ENCODE measurements around the gene ZBTB32.

The ZBTB32 gene

DNA sequence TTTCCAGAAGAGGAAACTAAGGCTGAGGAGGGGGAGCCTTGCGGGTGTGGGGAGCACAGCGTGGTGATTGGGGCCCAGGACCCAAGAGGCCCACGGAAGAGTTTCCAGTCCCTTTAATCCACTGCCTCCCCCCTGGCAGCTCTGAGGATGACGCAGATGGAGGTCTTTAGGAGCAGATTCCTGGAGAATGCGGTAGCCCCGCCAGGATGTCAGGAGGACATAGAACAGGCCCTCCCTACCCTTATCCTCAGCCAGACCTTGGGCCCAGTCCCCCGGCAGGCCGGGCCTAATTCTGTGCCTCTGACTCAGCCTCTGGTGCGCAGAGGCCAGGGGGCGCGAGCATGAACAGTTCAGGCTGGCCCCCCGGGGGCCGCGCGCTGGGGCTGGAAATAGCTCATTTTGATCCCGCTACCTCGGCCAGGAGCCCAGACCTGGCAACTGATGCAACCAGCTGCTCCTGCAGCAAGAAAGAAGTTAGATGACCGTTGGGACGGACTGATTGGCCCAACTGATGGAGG is 52.9 kb downstream of the ZBTB32 start:
- Histone ChIP-seq H3K27ac (peak overlapping the region; percentile 97), H3K36me3 (peaks cover 54% of the 10 kb centered on the region), H3K27me3 (ENCODE audit: insufficient read depth, low read depth, severe bottlenecking) (no peaks in the 10 kb centered on the region), H3K4me3 (ENCODE audit: low read depth, low read length) (peak overlapping the region; percentile 100), H3K9me3 (ENCODE audit: severe bottlenecking) (no peaks in the 10 kb centered on the region)
- TF ChIP-seq, protein P1, sequence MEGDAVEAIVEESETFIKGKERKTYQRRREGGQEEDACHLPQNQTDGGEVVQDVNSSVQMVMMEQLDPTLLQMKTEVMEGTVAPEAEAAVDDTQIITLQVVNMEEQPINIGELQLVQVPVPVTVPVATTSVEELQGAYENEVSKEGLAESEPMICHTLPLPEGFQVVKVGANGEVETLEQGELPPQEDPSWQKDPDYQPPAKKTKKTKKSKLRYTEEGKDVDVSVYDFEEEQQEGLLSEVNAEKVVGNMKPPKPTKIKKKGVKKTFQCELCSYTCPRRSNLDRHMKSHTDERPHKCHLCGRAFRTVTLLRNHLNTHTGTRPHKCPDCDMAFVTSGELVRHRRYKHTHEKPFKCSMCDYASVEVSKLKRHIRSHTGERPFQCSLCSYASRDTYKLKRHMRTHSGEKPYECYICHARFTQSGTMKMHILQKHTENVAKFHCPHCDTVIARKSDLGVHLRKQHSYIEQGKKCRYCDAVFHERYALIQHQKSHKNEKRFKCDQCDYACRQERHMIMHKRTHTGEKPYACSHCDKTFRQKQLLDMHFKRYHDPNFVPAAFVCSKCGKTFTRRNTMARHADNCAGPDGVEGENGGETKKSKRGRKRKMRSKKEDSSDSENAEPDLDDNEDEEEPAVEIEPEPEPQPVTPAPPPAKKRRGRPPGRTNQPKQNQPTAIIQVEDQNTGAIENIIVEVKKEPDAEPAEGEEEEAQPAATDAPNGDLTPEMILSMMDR (IDR thresholded peaks at IDR 0.05; ENCODE audit: low read depth, low read length): no peak
- peak; percentile 60 for DNase-seq

DNA sequence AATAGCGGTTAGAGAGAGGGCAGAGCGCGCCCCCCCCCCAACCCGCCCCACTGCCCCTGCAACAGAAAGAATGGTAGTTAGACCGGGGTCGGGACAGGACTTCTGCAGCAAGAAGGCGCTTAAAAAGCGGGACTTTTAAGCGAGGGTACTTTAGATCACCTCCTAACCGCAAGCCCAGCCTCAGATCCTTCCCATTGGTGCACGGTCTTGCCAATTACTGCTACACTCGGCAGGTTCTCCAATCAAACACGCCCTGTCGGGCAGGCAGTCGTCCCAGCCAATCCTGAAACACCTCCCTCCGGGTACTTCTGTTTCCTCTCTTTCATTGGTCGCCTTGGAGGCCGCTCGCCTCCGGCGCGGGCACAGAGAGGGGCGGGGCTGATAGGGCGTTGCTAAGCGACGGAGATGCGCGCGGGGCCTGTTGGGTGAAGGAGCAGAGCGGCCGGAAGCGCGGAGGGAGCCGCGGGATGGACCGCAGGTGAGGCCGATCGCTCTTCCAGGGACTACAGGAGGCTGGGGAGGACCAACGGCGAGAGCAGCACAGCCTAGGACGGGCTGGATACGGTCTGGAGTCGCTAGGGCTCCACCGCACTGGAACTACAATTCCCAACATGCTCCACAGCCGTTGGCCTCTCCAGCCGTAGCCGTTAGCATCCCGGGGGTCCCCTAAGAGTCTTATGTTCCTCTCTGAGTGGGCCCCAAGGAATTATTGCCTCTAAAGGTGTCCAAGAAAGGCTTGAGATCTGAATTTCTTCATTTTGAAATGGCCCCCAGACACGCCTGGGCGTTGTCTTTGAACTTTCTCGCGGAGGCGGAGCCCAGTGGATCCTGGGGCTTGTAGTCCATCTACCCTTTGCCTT is 53.6 kb downstream of the ZBTB32 start, which contains the start of gene PROSER3:
PROSER3 (plus strand) TSS at position 428 of the 860 bp plus-strand sequence; CDS start at position 468, 40 bp downstream.
- Histone ChIP-seq H3K27me3 (ENCODE audit: insufficient read depth, low read depth, severe bottlenecking) (no peaks in the 10 kb centered on the region), H3K9me3 (ENCODE audit: severe bottlenecking) (no peaks in the 10 kb centered on the region), H3K27ac (peak within 1 kb of the TSS; percentile 97), H3K36me3 (peaks cover 48% of the 10 kb centered on the region), H3K4me3 (ENCODE audit: low read depth, low read length) (peak within 1 kb of the TSS; percentile 100)
- DNase-seq: peak; percentile 99
- TF ChIP-seq, protein P1 (IDR thresholded peaks at IDR 0.05; ENCODE audit: low read depth, low read length): no peak

DNA sequence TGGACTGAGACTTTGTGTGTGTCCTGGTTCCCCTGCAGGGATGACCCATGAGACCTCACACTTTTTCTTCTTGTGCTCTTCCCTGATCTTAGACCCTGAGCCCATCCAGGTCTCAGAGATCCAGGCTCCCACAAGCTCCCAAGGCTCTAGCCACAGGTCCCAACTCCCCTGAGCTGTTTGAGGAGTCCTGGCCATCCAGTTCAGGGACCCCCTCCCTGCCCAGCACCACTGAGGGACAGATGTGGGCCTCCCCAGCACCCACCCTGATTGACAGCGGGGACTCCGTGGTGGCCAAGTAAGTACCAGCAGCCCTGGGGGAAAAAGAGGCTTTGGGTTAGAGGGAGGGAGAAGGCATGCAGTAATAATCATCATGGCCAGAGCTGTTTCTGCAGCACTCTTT is 55.3 kb downstream of the ZBTB32 start:
- TF ChIP-seq, protein P1 (IDR thresholded peaks at IDR 0.05; ENCODE audit: low read depth, low read length): no peak
- no peak overlapping the region for H3K27ac ChIP-seq
- H3K36me3 ChIP-seq: peaks cover 42% of the 10 kb centered on the region
- DNase-seq: no peak
- no peaks in the 10 kb centered on the region for H3K9me3 ChIP-seq (ENCODE audit: severe bottlenecking)
- no peak overlapping the region for H3K4me3 ChIP-seq (ENCODE audit: low read depth, low read length)
- no peaks in the 10 kb centered on the region for H3K27me3 ChIP-seq (ENCODE audit: insufficient read depth, low read depth, severe bottlenecking)

DNA sequence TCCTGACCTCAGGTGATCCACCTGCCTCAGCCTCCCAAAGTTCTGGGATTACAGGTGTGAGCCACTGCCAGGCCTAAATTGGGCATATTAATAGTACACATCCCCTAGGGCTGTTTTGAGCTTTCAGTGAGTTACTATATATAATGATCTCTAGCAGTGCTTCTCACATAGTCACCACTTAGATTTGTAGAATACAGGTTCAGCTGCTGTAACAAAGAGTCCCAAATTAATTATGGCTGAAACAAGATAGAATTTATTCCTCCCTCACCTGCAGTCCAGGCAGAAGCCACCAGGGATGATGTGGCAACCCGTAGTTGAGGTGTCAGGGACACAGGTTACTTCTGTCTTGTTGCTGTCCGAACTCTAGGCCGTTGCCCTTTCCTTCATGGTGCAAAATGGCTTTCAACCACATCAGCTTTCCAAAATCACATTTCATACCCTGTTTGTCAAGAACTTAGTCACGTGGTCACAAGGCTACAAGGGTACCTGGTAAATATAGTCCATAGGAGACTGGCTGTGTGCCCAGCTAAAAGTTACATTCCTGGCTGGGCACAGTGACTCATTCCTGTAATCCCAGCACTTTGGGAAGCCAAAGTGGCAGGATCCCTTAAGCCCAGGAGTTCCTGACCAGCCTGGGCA is 56.5 kb downstream of the ZBTB32 start:
- no peak for DNase-seq
- Histone ChIP-seq H3K36me3 (peaks cover 53% of the 10 kb centered on the region), H3K9me3 (ENCODE audit: severe bottlenecking) (no peaks in the 10 kb centered on the region), H3K4me3 (ENCODE audit: low read depth, low read length) (no peak overlapping the region), H3K27me3 (ENCODE audit: insufficient read depth, low read depth, severe bottlenecking) (no peaks in the 10 kb centered on the region), H3K27ac (no peak overlapping the region)
- TF ChIP-seq, protein P1 (IDR thresholded peaks at IDR 0.05; ENCODE audit: low read depth, low read length): no peak

DNA sequence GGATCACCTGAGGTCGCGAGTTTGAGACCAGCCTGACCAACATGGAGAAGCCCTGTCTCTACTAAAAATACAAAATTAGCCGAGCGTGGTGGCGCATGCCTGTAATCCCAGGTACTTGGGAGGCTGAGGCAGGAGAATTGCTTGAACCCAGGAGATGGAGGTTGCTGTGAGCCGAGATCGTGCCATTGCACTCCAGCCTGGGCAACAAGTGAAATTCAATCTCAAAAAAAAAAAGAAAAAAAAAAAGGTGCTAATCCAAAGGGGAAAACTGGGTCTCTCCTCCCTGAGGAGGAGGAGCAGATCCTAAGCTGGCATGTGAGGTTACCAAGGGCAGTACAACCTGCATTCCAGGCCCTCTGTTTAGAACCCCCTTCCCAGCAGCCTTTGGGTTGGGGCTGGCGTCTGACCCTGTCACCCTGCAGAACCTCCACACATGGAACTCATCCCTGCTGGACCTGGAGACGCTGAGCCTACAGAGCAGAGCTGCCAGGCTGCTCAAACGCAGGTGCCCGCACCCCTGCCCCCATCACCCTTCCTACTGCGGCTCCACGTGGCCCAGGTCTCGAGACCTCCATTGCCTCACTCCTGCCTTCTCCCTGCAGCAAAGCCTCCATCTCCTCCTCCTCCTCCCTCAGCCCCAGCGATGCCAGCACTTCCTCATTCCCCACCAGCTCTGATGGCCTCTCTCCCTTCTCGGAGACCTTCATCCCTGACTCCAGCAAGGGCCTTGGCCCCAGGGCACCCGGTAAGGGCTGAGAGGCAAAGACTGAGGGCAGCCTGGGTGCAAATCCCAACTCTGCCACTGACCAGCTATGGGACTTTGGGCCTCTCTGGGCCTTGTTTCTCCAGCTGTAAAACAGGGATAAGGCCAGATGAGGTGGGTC is 60.3 kb downstream of the ZBTB32 start:
- Histone ChIP-seq H3K27ac (no peak overlapping the region), H3K36me3 (peaks cover 61% of the 10 kb centered on the region), H3K4me3 (ENCODE audit: low read depth, low read length) (no peak overlapping the region), H3K27me3 (ENCODE audit: insufficient read depth, low read depth, severe bottlenecking) (no peaks in the 10 kb centered on the region), H3K9me3 (ENCODE audit: severe bottlenecking) (no peaks in the 10 kb centered on the region)
- TF ChIP-seq, protein P1 (IDR thresholded peaks at IDR 0.05; ENCODE audit: low read depth, low read length): no peak
- no peak for DNase-seq
